GM18951 (cell line): ENCODE measurements around the gene VWA2.

ENCODE experiments used
- POLR2A ChIP-seq: IDR thresholded peaks from 4 replicates; pipeline ENCODE4 v1.6.1; 2011; ENCODE audit warnings: mild to moderate bottlenecking; ENCODE audit not compliant: insufficient read length, insufficient read depth; ENCODE audit errors: extremely low read depth
- in situ Hi-C: fragments of 300-500 bp; cut with MboI; formaldehyde crosslinking; loops from one replicate; pipeline ENCODE4 v1.12.0; 2022; ENCODE audit warnings: low sequenced_read_pairs, mixed read lengths, inconsistent platforms; ENCODE audit not compliant: unreplicated experiment

Gene VWA2

GRCh38 chr10:114301177-114301576 is 62.1 kb downstream of the VWA2 start:
- in situ Hi-C loops: loop anchor here (25.0 kb wide), 1 partner anchor 836 kb away; no protein-coding TSS in a partner anchor
- TF ChIP-seq POLR2A: no peak

DNA sequence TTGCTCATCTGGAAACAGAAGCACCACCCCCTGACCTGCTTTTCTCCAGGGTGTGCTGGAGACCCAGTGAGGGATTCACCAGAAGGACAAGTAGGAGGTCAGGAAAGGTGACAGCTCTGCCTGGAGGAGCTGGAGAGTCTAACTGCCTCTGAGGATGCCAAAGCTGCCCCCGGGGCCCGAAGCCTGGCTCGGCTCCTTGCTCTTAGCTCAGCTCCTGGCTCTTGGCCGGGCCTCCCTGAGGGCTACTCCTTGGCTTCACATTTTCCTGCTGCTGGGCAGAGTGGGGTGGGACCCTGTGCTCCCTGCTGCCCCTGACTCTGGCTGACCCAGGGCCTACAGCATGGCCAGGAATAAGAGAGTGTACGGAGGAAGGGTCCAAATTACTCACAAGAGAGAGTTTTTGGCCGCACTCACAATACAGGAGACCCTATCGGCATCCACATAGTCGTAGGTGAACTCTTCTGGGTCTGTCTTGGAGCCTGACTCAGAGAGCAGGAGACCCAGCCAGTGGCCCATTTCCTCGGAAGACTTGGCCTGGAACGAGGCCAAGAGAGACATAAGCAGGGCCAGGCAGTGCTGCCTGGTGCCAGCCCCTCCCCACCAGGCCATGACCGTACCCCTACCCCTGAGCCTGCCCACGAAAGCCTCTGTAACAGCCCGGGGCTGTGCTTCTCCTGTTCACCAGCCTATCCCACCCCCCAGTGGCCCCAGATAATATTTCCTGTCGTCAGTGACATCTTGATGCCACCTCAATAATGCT is 63.1 kb downstream of the VWA2 start:
- TF ChIP-seq POLR2A: no peak
- in situ Hi-C loops: loop anchor here (25.0 kb wide), 1 partner anchor 835 kb away; no protein-coding TSS in a partner anchor

- in situ Hi-C loops: loop anchor here (25.0 kb wide), 1 partner anchor 834 kb away; no protein-coding TSS in a partner anchor
- TF ChIP-seq POLR2A: no peak
Measured at GRCh38 chr10:114303556-114303955, 64.5 kb downstream of the VWA2 start.

DNA sequence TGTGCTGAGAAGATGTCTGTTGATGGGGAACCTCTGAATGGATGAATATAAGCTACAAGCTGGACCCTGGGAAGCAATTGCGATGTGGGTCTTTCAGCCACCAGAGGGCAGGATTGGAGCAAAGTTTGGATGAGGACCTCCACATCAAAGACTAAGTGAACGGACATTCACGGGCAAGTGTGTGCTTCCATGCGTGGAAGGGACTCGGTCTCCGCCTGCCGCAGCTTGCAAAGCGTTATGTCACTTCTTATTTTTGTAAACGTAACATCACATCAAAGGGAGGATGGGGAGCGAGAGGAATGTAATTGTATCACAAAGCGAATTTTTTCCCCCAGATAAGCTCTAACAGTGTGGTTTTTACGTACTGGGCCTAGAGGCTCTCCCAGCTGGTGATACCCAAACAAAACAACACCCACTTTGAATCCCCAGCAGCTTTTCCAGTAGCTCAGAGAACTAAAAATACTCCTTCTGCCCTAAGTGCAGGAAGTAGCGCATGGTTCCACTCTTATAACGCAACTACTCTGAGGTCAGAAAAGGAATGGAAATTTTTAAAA is 65.0 kb downstream of the VWA2 start:
- no peak for TF ChIP-seq POLR2A
- in situ Hi-C loops: loop anchor here (25.0 kb wide), 1 partner anchor 833 kb away; no protein-coding TSS in a partner anchor

GRCh38 chr10:114304571-114305421 is 65.7 kb downstream of the VWA2 start:
- in situ Hi-C loops: loop anchor here (25.0 kb wide), 1 partner anchor 833 kb away; no protein-coding TSS in a partner anchor
- TF ChIP-seq POLR2A: no peak

GRCh38 chr10:114305521-114305925 is 66.5 kb downstream of the VWA2 start:
- in situ Hi-C loops: loop anchor here (25.0 kb wide), 1 partner anchor 832 kb away; no protein-coding TSS in a partner anchor

DNA sequence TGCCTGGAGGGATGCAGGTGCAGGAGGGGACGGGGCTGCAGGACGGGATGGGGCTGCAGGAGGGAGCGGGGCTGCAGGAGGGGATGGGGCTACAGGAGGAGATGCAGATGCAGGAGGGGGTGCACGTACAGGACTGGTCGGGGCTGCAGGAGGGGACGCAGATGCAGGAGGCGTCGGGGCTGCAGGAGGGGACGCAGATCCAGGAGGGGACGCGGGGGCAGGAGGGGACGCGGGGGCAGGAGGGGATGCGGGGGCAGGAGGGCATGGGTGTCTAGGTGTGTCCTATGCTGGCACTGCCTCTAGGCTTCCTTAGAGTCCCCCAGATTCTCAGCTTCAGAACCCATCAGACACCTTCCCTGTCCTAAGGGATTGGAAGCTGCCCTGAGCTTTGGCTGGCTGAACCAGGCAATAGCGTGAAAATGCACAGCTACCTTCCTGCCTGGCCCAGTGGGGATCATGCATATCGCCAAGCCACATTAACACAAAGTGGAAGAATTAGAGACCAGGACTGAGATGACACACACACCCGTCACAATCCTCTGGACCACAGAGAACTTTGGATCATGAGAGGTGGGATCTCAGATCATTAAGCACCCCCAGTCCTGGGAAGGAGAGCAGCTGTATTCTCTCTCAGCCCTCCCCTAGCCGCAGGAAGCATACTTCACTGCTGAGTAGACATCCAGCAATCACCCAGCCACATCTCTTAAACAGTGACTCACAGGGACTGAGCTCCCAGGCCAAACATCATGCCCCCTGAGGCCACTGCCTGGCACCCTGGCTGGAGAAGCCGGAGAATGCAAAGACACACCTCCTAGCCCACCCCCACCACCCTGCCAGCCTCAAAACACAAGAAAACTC is 67.3 kb downstream of the VWA2 start:
- in situ Hi-C loops: loop anchor here (25.0 kb wide), 1 partner anchor 831 kb away; no protein-coding TSS in a partner anchor
- TF ChIP-seq POLR2A: no peak

More at GRCh38 chr10:114305521-114305925, 66.5 kb downstream of the VWA2 start:
- TF ChIP-seq POLR2A: no peak

DNA sequence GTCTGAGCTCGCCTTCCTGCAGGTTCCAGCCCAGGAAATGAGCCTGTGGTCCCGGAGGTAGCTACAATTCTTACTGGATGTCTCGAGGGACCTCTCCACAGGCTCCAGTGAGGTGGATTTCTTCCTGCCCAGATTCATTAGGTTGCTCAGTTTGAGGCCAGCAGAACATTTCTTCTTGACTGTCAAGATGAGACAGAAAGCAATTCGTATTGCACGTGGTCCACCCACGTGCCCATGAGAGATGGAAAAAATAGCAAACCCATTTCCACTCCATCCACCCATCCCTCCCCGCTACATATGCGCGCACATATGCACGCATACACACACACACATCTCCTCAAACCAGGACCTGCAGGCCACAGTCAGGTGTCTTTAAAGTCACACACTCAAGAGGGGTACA is 68.7 kb downstream of the VWA2 start:
- no peak for TF ChIP-seq POLR2A
- in situ Hi-C loops: loop anchor here (25.0 kb wide), 1 partner anchor 830 kb away; no protein-coding TSS in a partner anchor

DNA sequence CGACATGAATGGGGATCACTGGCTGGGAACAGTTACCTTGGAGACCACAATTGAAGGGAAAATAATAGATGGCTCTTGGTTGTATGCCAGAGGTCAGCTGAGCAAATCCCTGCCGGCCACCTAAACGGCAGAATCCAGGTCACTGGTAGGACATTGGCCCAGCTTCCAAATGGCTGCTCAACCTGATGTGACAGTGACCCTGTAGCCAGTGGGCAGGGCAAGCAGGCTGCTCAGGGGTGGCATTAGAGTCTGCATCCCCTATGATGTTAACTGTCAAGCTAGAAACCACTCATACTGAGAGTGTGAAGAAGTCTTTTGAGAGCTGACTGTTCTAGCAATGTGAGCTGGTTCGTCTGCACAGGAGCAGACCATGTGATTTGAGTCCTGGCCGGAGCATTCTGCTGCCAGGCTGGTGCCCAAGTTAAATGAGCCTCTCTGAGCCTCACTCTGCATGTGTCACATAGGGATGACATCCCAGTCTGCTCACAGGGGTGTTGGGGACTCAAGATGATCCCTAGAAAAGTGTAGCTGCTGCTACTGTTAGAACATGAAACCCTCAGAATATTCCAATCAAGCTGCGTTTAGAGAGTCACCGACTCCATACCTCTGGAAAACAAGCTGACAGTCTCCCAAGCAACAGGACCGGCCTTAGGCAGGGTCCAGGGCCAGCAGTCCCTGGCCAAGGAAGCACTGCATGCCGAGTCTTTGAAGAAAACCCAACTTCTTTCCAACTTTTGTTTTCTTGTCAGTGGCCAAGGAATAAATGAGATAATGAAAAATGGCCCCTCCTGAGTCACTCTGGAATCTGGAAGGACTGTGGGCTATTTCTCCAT is 69.7 kb downstream of the VWA2 start:
- in situ Hi-C loops: loop anchor here (25.0 kb wide), 1 partner anchor 829 kb away; no protein-coding TSS in a partner anchor
- TF ChIP-seq POLR2A: no peak

GRCh38 chr10:114309364-114309651 is 70.3 kb downstream of the VWA2 start:
- in situ Hi-C loops: loop anchor here (25.0 kb wide), 1 partner anchor 828 kb away; no protein-coding TSS in a partner anchor
- TF ChIP-seq POLR2A: no peak

DNA sequence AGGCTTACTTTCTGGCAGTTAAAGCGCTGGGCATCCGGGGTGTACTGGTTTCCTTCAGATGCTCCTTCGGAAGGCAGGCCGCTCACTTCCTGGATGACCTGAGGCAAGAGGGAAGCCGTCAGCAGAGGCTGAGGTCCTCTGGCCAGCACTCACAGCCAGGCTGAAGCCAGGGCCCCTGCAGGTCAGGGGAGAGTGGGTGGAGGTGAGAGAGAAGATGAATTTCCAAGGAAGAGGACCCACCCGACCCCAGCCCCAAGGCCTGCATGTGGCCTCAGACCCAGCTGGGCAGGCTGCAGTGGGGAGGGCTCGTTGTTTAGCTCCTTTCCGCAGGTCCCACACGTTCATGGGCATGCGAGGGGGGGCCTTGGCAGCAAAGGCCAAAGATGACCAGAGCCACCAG is 71.3 kb downstream of the VWA2 start:
- no peak for TF ChIP-seq POLR2A
- in situ Hi-C loops: loop anchor here (25.0 kb wide), 1 partner anchor 827 kb away; no protein-coding TSS in a partner anchor
